GM21576 (cell line): Measurements from ENCODE around the gene MLH3.

Experiments
- ATAC-seq: cut with Tn5 transposase; IDR thresholded peaks from one replicate; pipeline ENCODE4 v1.9.1; 2021; ENCODE audit warnings: mild to moderate bottlenecking, moderate library complexity; ENCODE audit not compliant: unreplicated experiment

The MLH3 gene

GRCh38 chr14:74988131-74988530 is 63.1 kb downstream of the MLH3 start:
- no peak for ATAC-seq

GRCh38 chr14:74985806-74986205 is 65.5 kb downstream of the MLH3 start:
- ATAC-seq, result no peak

GRCh38 chr14:74985028-74985310 is 66.3 kb downstream of the MLH3 start:
- ATAC-seq, result no peak

GRCh38 chr14:74984236-74985027 is 66.8 kb downstream of the MLH3 start:
- no peak for ATAC-seq

GRCh38 chr14:74983343-74983742 is 67.9 kb downstream of the MLH3 start:
- ATAC-seq, result no peak

- ATAC-seq, result no peak
These were observed 68.6 kb downstream of the MLH3 start for GRCh38 chr14:74982661-74983060.

GRCh38 chr14:74981833-74982232 is 69.4 kb downstream of the MLH3 start:
- no peak for ATAC-seq

- no peak for ATAC-seq
These were observed 69.8 kb downstream of the MLH3 start for GRCh38 chr14:74981462-74981782.

- ATAC-seq, result no peak
These were observed 70.4 kb downstream of the MLH3 start for GRCh38 chr14:74980731-74981461.

- ATAC-seq, result no peak
These were observed 70.9 kb downstream of the MLH3 start for GRCh38 chr14:74980398-74980730.

GRCh38 chr14:74979442-74980397 is 71.5 kb downstream of the MLH3 start:
- ATAC-seq, result no peak

GRCh38 chr14:74979029-74979428 is 72.2 kb downstream of the MLH3 start:
- ATAC-seq, result no peak

- ATAC-seq, result no peak
These were observed 72.8 kb downstream of the MLH3 start for GRCh38 chr14:74978416-74978947.

- no peak for ATAC-seq
These were observed 73.3 kb downstream of the MLH3 start for GRCh38 chr14:74977901-74978385.

GRCh38 chr14:74977164-74977900 is 73.9 kb downstream of the MLH3 start:
- no peak for ATAC-seq

GRCh38 chr14:74976264-74977113 is 74.8 kb downstream of the MLH3 start:
- ATAC-seq, result no peak

- no peak for ATAC-seq
These were observed 76.0 kb downstream of the MLH3 start for GRCh38 chr14:74975059-74975810.

- no peak for ATAC-seq
These were observed 76.8 kb downstream of the MLH3 start for GRCh38 chr14:74974364-74975058.
